Panc1 (cell line): ENCODE measurements around the gene CFAP69. TPM values are rescaled to one million over a fixed set of nuclear protein-coding genes. Genes with fewer than 3 reads are reported as not detected.

Source experiments
- ATAC-seq: fragments of 200-7000 bp; cut with Tn5 transposase; 2 replicates; pipeline ENCODE4 v1.9.1; 2020; ENCODE audit warnings: mild to moderate bottlenecking, moderate library complexity
- BruUV-seq: library from RNA; stranded (reverse); fragments of 400-500 nt; replicated peaks from 2 replicates; lab custom pipeline; 2021; lab: Mats Ljungman, UMichigan
- CTCF ChIA-PET: fragments of 300-600 bp; sonication (Branson Sonifier 250); formaldehyde crosslinking; loops from one replicate; lab custom pipeline; 2022; ENCODE audit warnings: antibody characterized with exemption; lab: Charles Lee
- POLR2A ChIA-PET: fragments of 300-600 bp; sonication (Branson Sonifier 250); formaldehyde crosslinking; loops from one replicate; lab custom pipeline; 2022; ENCODE audit warnings: antibody characterized with exemption; lab: Charles Lee
- DNase-seq: peaks from one replicate; pipeline ENCODE4 v3.0.0-alpha.2; 2010; ENCODE audit warnings: low read depth, low spot score
- H3K27ac ChIP-seq: 2 replicates; pipeline ENCODE4 v1.5.1; 2011; ENCODE audit warnings: mild to moderate bottlenecking, low read length, inconsistent platforms
- H3K27me3 ChIP-seq: fragments of 200-500 bp; sonication (Bioruptor generic); 2 replicates; pipeline ENCODE4 v1.6.0; 2014; ENCODE audit warnings: low read length, inconsistent platforms; ENCODE audit not compliant: control insufficient read depth, insufficient read depth
- H3K36me3 ChIP-seq: fragments of 200-500 bp; sonication (Bioruptor generic); 2 replicates; pipeline ENCODE4 v1.5.1; 2014; ENCODE audit warnings: inconsistent platforms, mild to moderate bottlenecking, low read length, moderate library complexity; ENCODE audit not compliant: control insufficient read depth, insufficient read depth
- H3K4me1 ChIP-seq: 2 replicates; pipeline ENCODE4 v1.5.1; 2011; ENCODE audit warnings: inconsistent platforms, mild to moderate bottlenecking, low read length, moderate library complexity; ENCODE audit not compliant: control insufficient read depth, insufficient read depth
- H3K4me3 ChIP-seq, 2 experiments: 2 replicates each; pipeline ENCODE4 v1.5.1; 2011 to 2012; ENCODE audit warnings: low read depth in 2 of 2, low read length in 2 of 2, mild to moderate bottlenecking in 2 of 2, inconsistent platforms in 1 of 2, moderate library complexity in 1 of 2
- H3K9me3 ChIP-seq: fragments of 200-500 bp; sonication (Bioruptor generic); 2 replicates; pipeline ENCODE4 v1.5.1; 2014; ENCODE audit warnings: low read depth, mild to moderate bottlenecking, inconsistent platforms, low read length, moderate library complexity; ENCODE audit not compliant: control insufficient read depth, insufficient read depth
- POLR2AphosphoS5 ChIP-seq: IDR thresholded peaks from 2 replicates; pipeline ENCODE4 v1.6.1; 2012; ENCODE audit warnings: mild to moderate bottlenecking, low read depth, low read length, moderate library complexity
- SIN3A ChIP-seq: IDR thresholded peaks from 2 replicates; pipeline ENCODE4 v1.6.1; 2012; ENCODE audit warnings: low read depth, mild to moderate bottlenecking, low read length, moderate library complexity, borderline replicate concordance; ENCODE audit not compliant: insufficient read depth
- TCF7L2 ChIP-seq: IDR thresholded peaks from 2 replicates; pipeline ENCODE4 v1.6.1; 2011; ENCODE audit warnings: mild to moderate bottlenecking, low read depth, low read length, inconsistent platforms
- in situ Hi-C: cut with HindIII; loops from 2 replicates; pipeline ENCODE4 v1.10.0; 2016; ENCODE audit warnings: low sequenced_read_pairs, low pct_unique_long_range_greater_than_20kb
- intact Hi-C: fragments of 100-400 bp; cut with micrococcal nuclease; formaldehyde crosslinking; loops from one replicate; pipeline ENCODE4 v1.10.0; 2022; ENCODE audit not compliant: unreplicated experiment
- total RNA-seq: library from RNA; stranded (reverse); gene quantifications from one replicate; pipeline ENCODE4 v1.2.1, GENCODE V29; 2021; ENCODE audit not compliant: unreplicated experiment
- TF ChIP-seq, protein P1 (sequence below): fragments of 450-650 bp; IDR thresholded peaks from 2 replicates; pipeline ENCODE4 v1.5.1; 2017; ENCODE audit warnings: mild to moderate bottlenecking
- TF ChIP-seq, protein P2 (sequence below), 2 experiments: IDR thresholded peaks; 2 replicates each; pipeline ENCODE4 v1.6.1; 2011 to 2012; ENCODE audit warnings: low read depth in 2 of 2, control low read depth in 1 of 2, low read length in 1 of 2, mild to moderate bottlenecking in 1 of 2, moderate library complexity in 1 of 2; ENCODE audit not compliant: insufficient read depth in 1 of 2

Gene CFAP69
- total RNA-seq, 1 experiment from 2014 or later = 0.51 TPM

DNA sequence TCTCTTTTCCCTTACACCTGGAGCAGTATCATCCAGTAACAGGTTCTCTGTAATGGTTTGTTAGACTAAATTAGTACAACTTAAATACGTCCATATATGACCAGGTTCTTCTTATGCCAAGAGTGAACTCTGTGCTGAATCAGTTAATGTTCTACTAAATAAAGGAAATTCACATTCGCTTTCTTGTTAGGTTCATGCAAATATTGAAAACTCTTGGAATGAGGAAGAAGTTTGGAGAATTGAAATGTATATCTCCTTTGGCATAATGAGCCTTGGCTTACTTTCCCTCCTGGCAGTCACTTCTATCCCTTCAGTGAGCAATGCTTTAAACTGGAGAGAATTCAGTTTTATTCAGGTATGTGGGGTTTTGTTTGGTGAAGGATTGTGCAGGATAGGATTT is 15.3 kb upstream of the CFAP69 start:
- H3K36me3 ChIP-seq = no peaks in the 10 kb centered on the region
- no peak overlapping the region for H3K27ac ChIP-seq
- POLR2A ChIA-PET = no interaction called here
- H3K9me3 ChIP-seq = no peaks in the 10 kb centered on the region
- no peaks in the 10 kb centered on the region for H3K27me3 ChIP-seq
- CTCF ChIA-PET = no interaction called here
- ATAC-seq (no peak), DNase-seq (no peak)
- no peaks in the 10 kb centered on the region for H3K4me1 ChIP-seq
- TF ChIP-seq, protein P1, sequence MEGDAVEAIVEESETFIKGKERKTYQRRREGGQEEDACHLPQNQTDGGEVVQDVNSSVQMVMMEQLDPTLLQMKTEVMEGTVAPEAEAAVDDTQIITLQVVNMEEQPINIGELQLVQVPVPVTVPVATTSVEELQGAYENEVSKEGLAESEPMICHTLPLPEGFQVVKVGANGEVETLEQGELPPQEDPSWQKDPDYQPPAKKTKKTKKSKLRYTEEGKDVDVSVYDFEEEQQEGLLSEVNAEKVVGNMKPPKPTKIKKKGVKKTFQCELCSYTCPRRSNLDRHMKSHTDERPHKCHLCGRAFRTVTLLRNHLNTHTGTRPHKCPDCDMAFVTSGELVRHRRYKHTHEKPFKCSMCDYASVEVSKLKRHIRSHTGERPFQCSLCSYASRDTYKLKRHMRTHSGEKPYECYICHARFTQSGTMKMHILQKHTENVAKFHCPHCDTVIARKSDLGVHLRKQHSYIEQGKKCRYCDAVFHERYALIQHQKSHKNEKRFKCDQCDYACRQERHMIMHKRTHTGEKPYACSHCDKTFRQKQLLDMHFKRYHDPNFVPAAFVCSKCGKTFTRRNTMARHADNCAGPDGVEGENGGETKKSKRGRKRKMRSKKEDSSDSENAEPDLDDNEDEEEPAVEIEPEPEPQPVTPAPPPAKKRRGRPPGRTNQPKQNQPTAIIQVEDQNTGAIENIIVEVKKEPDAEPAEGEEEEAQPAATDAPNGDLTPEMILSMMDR = no peak
- TF ChIP-seq, protein P2, sequence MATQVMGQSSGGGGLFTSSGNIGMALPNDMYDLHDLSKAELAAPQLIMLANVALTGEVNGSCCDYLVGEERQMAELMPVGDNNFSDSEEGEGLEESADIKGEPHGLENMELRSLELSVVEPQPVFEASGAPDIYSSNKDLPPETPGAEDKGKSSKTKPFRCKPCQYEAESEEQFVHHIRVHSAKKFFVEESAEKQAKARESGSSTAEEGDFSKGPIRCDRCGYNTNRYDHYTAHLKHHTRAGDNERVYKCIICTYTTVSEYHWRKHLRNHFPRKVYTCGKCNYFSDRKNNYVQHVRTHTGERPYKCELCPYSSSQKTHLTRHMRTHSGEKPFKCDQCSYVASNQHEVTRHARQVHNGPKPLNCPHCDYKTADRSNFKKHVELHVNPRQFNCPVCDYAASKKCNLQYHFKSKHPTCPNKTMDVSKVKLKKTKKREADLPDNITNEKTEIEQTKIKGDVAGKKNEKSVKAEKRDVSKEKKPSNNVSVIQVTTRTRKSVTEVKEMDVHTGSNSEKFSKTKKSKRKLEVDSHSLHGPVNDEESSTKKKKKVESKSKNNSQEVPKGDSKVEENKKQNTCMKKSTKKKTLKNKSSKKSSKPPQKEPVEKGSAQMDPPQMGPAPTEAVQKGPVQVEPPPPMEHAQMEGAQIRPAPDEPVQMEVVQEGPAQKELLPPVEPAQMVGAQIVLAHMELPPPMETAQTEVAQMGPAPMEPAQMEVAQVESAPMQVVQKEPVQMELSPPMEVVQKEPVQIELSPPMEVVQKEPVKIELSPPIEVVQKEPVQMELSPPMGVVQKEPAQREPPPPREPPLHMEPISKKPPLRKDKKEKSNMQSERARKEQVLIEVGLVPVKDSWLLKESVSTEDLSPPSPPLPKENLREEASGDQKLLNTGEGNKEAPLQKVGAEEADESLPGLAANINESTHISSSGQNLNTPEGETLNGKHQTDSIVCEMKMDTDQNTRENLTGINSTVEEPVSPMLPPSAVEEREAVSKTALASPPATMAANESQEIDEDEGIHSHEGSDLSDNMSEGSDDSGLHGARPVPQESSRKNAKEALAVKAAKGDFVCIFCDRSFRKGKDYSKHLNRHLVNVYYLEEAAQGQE (IDR thresholded peaks at IDR 0.05; ENCODE audit: insufficient read depth in 1 of 2, low read depth in 2 of 2, low read length in 1 of 2) = no peak
- no peak for TF ChIP-seq SIN3A
- TF ChIP-seq TCF7L2 = no peak
- no peak for TF ChIP-seq POLR2AphosphoS5
- no peak overlapping the region for H3K4me3 ChIP-seq
- intact Hi-C loops (no loop called here), in situ Hi-C loops (no loop called here)
- BruUV-seq = no TSS peak

DNA sequence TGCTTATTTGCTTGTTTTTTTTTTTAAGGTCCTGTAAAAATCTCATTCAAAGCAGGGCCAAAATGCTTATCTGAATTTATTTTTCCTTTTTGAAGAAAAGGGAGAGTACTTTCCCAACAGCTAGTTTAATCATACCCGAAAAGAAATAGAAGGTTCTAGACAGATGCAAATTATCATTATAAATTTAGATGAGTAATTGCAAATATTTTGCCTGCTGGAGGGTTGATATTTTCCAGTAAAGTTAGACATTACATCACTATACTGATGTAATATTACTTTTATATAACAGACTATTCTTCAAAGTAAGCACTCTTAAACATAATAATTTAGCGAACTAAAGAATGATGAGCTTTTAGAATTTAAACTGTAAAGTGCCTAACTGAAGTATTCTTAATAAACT is 14.1 kb upstream of the CFAP69 start:
- ATAC-seq = no peak
- CTCF ChIA-PET = no interaction called here

More for the DNA sequence above, 14.1 kb upstream of the CFAP69 start:
- no peak overlapping the region for H3K27ac ChIP-seq
- no peak for DNase-seq
- intact Hi-C loops (no loop called here), in situ Hi-C loops (no loop called here)
- no peaks in the 10 kb centered on the region for H3K4me1 ChIP-seq
- no peak for TF ChIP-seq SIN3A
- TF ChIP-seq, protein P2 (IDR thresholded peaks at IDR 0.05; ENCODE audit: insufficient read depth in 1 of 2, low read depth in 2 of 2, low read length in 1 of 2) = no peak
- no peak for TF ChIP-seq POLR2AphosphoS5
- TF ChIP-seq, protein P1 = no peak
- no peak for TF ChIP-seq TCF7L2
- BruUV-seq = no TSS peak
- no peaks in the 10 kb centered on the region for H3K36me3 ChIP-seq
- POLR2A ChIA-PET = no interaction called here
- H3K27me3 ChIP-seq = no peaks in the 10 kb centered on the region
- no peaks in the 10 kb centered on the region for H3K9me3 ChIP-seq
- H3K4me3 ChIP-seq = no peak overlapping the region
